Stimulated activated CD4-positive, alpha-beta T cell treated with anti-CD3 and anti-CD28 coated beads, Interleukin-12 subunit alpha, Interleukin-12 subunit beta, amount 100 ng/mL, for 48 hours (primary cell): ENCODE data around the gene ARMC8.

Experiments used
- DNase-seq, 3 donors: peaks; one replicate each; pipeline ENCODE4 v3.0.0-alpha.2; 2020; ENCODE audit warnings: low read depth in 2 of 3, low spot score in 1 of 3

ARMC8 gene

GRCh38 chr3:138242466-138242865, 55.4 kb downstream of the ARMC8 start:
- no peak for DNase-seq

GRCh38 chr3:138245026-138245425, 57.9 kb downstream of the ARMC8 start:
- no peak for DNase-seq

GRCh38 chr3:138249636-138250035, 62.5 kb downstream of the ARMC8 start:
- no peak for DNase-seq

DNA sequence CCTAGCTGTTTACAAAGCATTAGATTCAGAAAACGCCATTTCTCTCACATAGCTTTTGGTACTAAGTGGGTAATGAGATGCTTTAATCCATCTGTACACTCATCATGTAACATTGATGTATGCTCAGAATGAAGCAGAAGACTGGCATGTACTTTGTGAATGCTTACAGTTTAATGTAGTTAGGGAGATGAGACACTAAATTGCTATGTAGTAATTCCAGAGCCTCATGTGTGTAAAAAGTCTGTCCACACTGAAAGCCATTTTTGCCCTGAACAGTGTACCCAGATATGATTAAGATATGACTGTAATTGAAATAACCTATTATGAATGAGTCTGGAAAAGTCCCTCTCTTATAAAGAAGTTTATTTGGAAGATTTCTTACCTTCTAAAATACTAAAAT, 66.5 kb downstream of the ARMC8 start:
- DNase-seq = no peak

DNA sequence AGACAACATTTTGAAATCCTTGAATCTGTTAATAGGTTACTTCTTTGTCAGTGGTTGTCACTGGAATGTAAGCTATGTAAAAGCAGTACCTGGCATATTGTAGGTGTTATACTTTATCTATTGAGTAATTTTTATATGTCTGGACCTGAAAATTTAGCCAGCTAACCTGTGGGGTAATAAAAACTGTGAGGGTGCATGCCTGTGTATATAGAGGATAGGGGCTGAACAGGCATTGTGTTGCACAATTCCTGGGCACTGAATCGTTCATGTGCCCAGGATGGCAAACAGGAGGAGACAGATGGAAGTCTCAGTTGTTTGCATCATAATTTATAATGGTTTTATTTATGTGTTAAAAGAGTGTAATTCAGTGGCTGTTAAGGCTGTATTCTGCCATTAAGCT, 67.1 kb downstream of the ARMC8 start:
- no peak for DNase-seq

DNA sequence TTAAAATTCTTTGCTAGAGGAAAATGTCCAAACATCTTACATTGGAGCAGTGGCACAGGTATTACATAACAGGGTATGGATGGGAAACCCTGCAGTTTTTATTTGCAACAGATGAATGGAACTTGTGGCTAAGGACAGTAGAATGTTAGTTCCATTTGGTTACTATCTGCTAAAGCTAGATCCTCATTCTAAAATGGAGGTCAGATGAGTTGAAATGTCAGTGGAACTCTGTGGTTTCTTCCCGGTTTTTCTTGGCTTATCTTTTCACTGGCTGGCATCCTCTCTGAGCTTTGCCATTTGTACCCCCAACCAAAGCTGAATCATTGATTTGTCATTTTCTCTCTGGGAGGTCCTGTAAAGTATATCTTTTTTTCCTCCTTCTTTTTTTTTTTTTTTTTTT, 68.9 kb downstream of the ARMC8 start:
- no peak for DNase-seq

GRCh38 chr3:138257986-138258385, 70.9 kb downstream of the ARMC8 start:
- DNase-seq = no peak

DNA sequence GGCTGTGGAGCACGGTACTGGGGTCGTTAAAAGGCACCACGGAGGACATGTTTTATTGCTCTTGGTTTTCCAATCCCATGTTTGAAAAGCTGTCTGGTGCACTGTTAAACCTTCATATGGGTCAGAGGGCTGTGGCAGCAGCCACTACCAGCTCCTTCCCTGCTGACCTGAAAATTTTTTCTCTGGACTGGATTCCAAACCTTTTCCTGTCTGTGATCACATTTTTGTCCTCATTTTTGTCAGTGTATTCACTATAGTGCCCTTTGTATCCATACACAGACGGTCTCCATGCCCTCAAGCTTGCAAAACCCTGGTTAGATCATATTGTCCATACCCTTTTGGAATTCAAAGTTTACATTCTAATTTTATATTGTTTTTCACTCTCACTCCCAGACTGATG, 72.0 kb downstream of the ARMC8 start:
- DNase-seq = no peak

- DNase-seq = no peak
Observed at GRCh38 chr3:138260611-138261010, 73.5 kb downstream of the ARMC8 start.

DNA sequence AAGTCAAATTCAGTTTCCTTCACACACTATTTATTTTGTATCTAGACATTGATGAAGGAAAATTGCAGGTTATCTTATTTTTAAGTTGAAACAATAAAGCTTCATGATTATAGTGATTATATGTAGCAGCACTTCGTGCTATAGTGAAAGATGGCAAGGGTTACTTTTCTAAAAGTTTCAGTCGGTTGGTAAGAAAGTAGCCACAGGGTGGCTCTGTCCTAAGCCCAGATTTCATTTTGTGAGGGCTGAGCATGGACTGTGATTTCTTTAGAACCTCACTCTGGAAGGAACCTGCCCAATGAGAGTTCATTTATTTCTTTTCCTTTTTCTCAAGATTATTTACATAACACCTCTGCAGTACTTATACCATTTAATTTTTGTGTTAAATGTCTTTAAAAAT, 76.0 kb downstream of the ARMC8 start:
- DNase-seq = no peak

GRCh38 chr3:138265745-138266144, 78.6 kb downstream of the ARMC8 start:
- DNase-seq = no peak

DNA sequence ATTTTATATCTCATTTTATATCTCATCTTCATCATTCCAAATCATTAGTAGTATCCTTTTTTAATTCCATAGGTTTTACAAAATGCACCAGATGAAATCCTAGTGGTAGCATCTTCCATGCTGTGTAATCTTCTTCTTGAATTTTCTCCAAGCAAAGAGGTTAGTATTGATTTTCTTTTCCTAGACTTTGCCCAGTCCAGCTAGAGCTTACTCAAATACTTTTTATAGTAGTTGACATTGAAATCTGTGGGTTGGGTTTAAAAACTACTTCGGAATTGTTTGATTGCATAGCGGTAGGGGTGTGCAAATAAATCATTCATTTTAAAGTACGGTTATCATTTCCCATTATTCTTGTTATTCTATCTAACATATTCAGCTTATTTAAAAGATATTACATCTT, 80.0 kb downstream of the ARMC8 start:
- DNase-seq = no peak

- DNase-seq = no peak
Observed at GRCh38 chr3:138270245-138270644, 83.1 kb downstream of the ARMC8 start.

GRCh38 chr3:138271189-138271794, 84.2 kb downstream of the ARMC8 start:
- DNase-seq = no peak

DNA sequence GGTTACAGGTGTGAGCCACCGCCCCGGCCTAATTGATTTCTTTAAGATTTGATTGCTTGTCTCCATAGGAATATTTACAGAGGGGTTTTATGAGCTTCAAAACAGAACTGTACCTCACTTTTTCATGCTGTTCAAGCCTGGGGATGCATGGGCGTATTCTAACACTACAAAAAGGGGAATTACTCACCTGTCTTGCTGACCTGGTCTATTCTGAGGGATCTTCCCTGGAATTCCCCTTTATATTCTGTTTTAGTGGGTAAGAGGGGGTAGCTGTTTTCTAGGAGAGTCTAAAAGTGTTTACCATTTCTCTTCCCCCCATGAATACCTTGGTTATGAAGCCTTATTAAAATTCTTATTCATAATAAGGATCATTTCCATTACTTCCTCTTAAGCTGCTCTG, 94.5 kb downstream of the ARMC8 start:
- no peak for DNase-seq

DNA sequence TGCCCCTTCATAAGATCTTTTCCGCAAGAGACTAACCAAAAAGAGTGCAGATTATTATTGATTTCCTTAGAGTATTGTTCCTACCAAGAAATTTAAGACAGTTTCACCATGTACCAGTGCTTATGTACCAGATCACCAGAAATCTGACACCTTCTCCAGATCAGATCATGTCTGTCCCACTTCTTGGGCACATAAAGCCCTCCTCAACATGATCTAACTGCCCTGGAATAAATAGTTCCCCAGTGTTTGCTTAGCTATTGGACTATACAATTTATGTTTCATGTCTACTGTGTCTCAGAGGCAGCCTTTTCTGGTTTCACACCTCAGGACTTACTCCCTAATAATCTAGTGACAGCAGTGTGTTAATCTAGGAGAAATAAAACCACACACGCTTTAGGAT, 95.7 kb downstream of the ARMC8 start:
- no peak for DNase-seq

GRCh38 chr3:138284079-138284478, 97.0 kb downstream of the ARMC8 start:
- no peak for DNase-seq

GRCh38 chr3:138284957-138285477, 97.9 kb downstream of the ARMC8 start:
- no peak for DNase-seq

DNA sequence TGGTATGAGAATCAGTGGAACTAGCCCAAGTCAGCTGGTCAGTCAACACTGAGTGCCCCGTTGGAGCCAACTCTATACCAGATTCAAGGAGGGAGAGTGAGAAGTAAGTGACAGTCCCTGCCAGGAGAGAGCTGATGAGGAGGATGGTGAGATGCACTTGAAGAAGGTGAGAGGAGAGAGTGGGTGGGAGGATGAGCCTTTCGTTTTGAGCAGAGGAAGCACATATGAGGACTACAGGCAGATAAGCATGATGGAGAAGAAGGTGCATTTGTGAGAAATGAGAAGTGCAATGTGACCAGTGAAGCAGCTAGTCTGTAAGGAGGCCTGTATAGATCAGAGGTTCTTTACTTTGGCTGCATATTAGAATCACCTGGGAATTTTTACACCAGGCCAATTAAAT, 102.2 kb downstream of the ARMC8 start:
- DNase-seq = no peak

- DNase-seq = no peak
Observed at GRCh38 chr3:138289701-138290100, 102.6 kb downstream of the ARMC8 start.

DNA sequence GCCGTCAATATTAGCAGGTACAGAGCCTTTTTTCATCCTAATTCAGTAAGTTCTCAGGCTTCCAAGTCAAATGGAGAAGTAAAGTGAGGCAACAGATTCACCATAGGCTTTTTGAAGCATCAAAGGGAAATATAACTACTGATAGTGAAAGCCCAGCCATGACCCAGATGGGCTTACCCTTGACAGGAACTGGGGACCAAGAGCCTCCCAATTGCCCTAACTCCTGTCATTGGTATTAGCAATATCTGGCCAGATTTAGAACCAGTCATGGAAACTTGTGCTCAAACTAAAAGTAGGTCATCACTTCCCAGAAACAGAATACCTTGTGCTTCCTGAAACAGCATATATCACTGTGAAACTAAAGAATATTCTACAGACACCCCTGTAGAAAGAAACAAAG, 109.5 kb downstream of the ARMC8 start:
- peak; percentile 12 to 34 (median 28) for DNase-seq

- peak in 1 of 3 donors; percentile 10 for DNase-seq
Observed at GRCh38 chr3:138297059-138297607, 110.0 kb downstream of the ARMC8 start.

GRCh38 chr3:138297876-138298275, 110.8 kb downstream of the ARMC8 start:
- no peak for DNase-seq
